Large intestine (tissue), 3 donors: Measurements from ENCODE around the gene SCN3B. TPM values are rescaled to one million over a fixed set of nuclear protein-coding genes. Genes with fewer than 3 reads are reported as not detected.
A peak's percentile ranks its signal among the peaks of the same experiment; 100 is the strongest.

Experiments
- DNase-seq, 2 donors: peaks; one replicate each; pipeline versions ENCODE4 v3.0.0 to v3.0.0-alpha.2; 2013
- H3K27ac ChIP-seq: one replicate; pipeline ENCODE4 v1.5.1; 2013; ENCODE audit warnings: low read length
- H3K27me3 ChIP-seq: 2 replicates; pipeline ENCODE4 v1.6.1; 2013; ENCODE audit warnings: low read length; ENCODE audit not compliant: control insufficient read depth, insufficient read depth
- H3K36me3 ChIP-seq: 2 replicates; pipeline ENCODE4 v1.6.1; 2013; ENCODE audit warnings: low read length; ENCODE audit not compliant: control insufficient read depth, insufficient read depth
- H3K4me1 ChIP-seq: one replicate; pipeline ENCODE4 v1.6.1; 2013; ENCODE audit warnings: low read length; ENCODE audit not compliant: control insufficient read depth, insufficient read depth
- H3K4me3 ChIP-seq: one replicate; pipeline ENCODE4 v1.5.1; 2013; ENCODE audit warnings: low read length
- H3K9me3 ChIP-seq: one replicate; pipeline ENCODE4 v1.6.1; 2013; ENCODE audit warnings: mild to moderate bottlenecking, low read depth, low read length, moderate library complexity; ENCODE audit not compliant: control insufficient read depth
- WGBS: methylation state at CpG from one replicate; pipeline ENCODE4 v1.1.5; 2013; ENCODE audit warnings: low lambda C conversion rate; ENCODE audit not compliant: insufficient coverage; 5-methylcytosine and 5-hydroxymethylcytosine counted together
- polyA plus RNA-seq: library from polyadenylated mRNA; unstranded; fragments of 120-200 nt; gene quantifications from one replicate; pipeline ENCODE4 v1.2.1, GENCODE V29; 2013

Gene SCN3B
- polyA plus RNA-seq, 1 donor = 9.5 TPM

- H3K4me1 ChIP-seq = peaks cover 60% of the 10 kb centered on the region
- no peaks in the 10 kb centered on the region for H3K9me3 ChIP-seq
- H3K27ac ChIP-seq = peak overlapping the region; percentile 62
- H3K27me3 ChIP-seq = no peaks in the 10 kb centered on the region
- DNase-seq = peak in 1 of 2 donors; percentile 32
- WGBS = no CpG with 5 or more reads among the region's 6 CpGs
- peaks cover 31% of the 10 kb centered on the region for H3K36me3 ChIP-seq
- H3K4me3 ChIP-seq = no peak overlapping the region
Measured at GRCh38 chr11:123587559-123587958, 66.9 kb downstream of the SCN3B start.

GRCh38 chr11:123587044-123587443 lies 67.4 kb downstream of the SCN3B start:
- Histone ChIP-seq H3K4me1 (peaks cover 60% of the 10 kb centered on the region), H3K27ac (peak overlapping the region; percentile 62), H3K36me3 (peaks cover 30% of the 10 kb centered on the region), H3K27me3 (no peaks in the 10 kb centered on the region), H3K9me3 (no peaks in the 10 kb centered on the region), H3K4me3 (no peak overlapping the region)
- DNase-seq = peak in 1 of 2 donors; percentile 30
- WGBS = no CpG with 5 or more reads among the region's 2 CpGs

GRCh38 chr11:123586568-123586967 lies 67.9 kb downstream of the SCN3B start:
- H3K4me1 ChIP-seq = peaks cover 60% of the 10 kb centered on the region

GRCh38 chr11:123585706-123586105 lies 68.7 kb downstream of the SCN3B start:
- peaks cover 26% of the 10 kb centered on the region for H3K36me3 ChIP-seq
- peaks cover 61% of the 10 kb centered on the region for H3K4me1 ChIP-seq
- H3K4me3 ChIP-seq = no peak overlapping the region
- no peaks in the 10 kb centered on the region for H3K27me3 ChIP-seq
- H3K9me3 ChIP-seq = no peaks in the 10 kb centered on the region
- H3K27ac ChIP-seq = no peak overlapping the region
- WGBS = 57% methylated on average over 3 of the region's 5 CpGs
- no peak for DNase-seq

More at GRCh38 chr11:123586568-123586967, 67.9 kb downstream of the SCN3B start:
- Histone ChIP-seq H3K36me3 (peaks cover 31% of the 10 kb centered on the region), H3K27ac (no peak overlapping the region), H3K27me3 (no peaks in the 10 kb centered on the region), H3K4me3 (no peak overlapping the region), H3K9me3 (no peaks in the 10 kb centered on the region)
- peak in 1 of 2 donors; percentile 16 for DNase-seq
- 100% methylated on average over 1 of the region's 8 CpGs for WGBS

GRCh38 chr11:123585206-123585605 lies 69.2 kb downstream of the SCN3B start:
- Histone ChIP-seq H3K27ac (no peak overlapping the region), H3K9me3 (no peaks in the 10 kb centered on the region), H3K27me3 (no peaks in the 10 kb centered on the region), H3K36me3 (peaks cover 25% of the 10 kb centered on the region), H3K4me1 (peaks cover 57% of the 10 kb centered on the region), H3K4me3 (no peak overlapping the region)
- no CpG with 5 or more reads among the region's 5 CpGs for WGBS
- no peak for DNase-seq

- Histone ChIP-seq H3K4me1 (peaks cover 52% of the 10 kb centered on the region), H3K9me3 (no peaks in the 10 kb centered on the region), H3K36me3 (peaks cover 25% of the 10 kb centered on the region), H3K27ac (no peak overlapping the region), H3K27me3 (no peaks in the 10 kb centered on the region), H3K4me3 (no peak overlapping the region)
- DNase-seq = no peak
- no CpG with 5 or more reads among the region's 7 CpGs for WGBS
Measured at GRCh38 chr11:123584737-123585136, 69.7 kb downstream of the SCN3B start.

GRCh38 chr11:123584186-123584585 lies 70.2 kb downstream of the SCN3B start:
- Histone ChIP-seq H3K4me1 (peaks cover 50% of the 10 kb centered on the region), H3K36me3 (peaks cover 23% of the 10 kb centered on the region), H3K27ac (no peak overlapping the region), H3K9me3 (no peaks in the 10 kb centered on the region), H3K27me3 (no peaks in the 10 kb centered on the region), H3K4me3 (no peak overlapping the region)
- no peak for DNase-seq
- 83% methylated on average over 1 of the region's 4 CpGs for WGBS

- no peaks in the 10 kb centered on the region for H3K9me3 ChIP-seq
- no peak overlapping the region for H3K27ac ChIP-seq
- H3K4me1 ChIP-seq = peaks cover 44% of the 10 kb centered on the region
- H3K27me3 ChIP-seq = no peaks in the 10 kb centered on the region
- H3K36me3 ChIP-seq = peaks cover 30% of the 10 kb centered on the region
- no peak overlapping the region for H3K4me3 ChIP-seq
- no CpG with 5 or more reads among the region's 12 CpGs for WGBS
- DNase-seq = no peak
Measured at GRCh38 chr11:123582992-123583504, 71.4 kb downstream of the SCN3B start.

- H3K36me3 ChIP-seq = peaks cover 36% of the 10 kb centered on the region
- DNase-seq = no peak
- no peaks in the 10 kb centered on the region for H3K27me3 ChIP-seq
- H3K4me1 ChIP-seq = peaks cover 32% of the 10 kb centered on the region
- no CpG with 5 or more reads among the region's 22 CpGs for WGBS
- no peak overlapping the region for H3K4me3 ChIP-seq
- H3K9me3 ChIP-seq = no peaks in the 10 kb centered on the region
- H3K27ac ChIP-seq = no peak overlapping the region
Measured at GRCh38 chr11:123581651-123582399, 72.6 kb downstream of the SCN3B start.

GRCh38 chr11:123580557-123581275 lies 73.7 kb downstream of the SCN3B start:
- DNase-seq = peak; percentile 66 to 70
- H3K36me3 ChIP-seq = peaks cover 36% of the 10 kb centered on the region
- 10% methylated on average over 4 of the region's 25 CpGs for WGBS
- no peaks in the 10 kb centered on the region for H3K27me3 ChIP-seq
- H3K4me3 ChIP-seq = no peak overlapping the region
- no peak overlapping the region for H3K27ac ChIP-seq
- no peaks in the 10 kb centered on the region for H3K9me3 ChIP-seq
- peaks cover 21% of the 10 kb centered on the region for H3K4me1 ChIP-seq
